ENCODE data around the gene SRD5A2.

The SRD5A2 gene

DNA sequence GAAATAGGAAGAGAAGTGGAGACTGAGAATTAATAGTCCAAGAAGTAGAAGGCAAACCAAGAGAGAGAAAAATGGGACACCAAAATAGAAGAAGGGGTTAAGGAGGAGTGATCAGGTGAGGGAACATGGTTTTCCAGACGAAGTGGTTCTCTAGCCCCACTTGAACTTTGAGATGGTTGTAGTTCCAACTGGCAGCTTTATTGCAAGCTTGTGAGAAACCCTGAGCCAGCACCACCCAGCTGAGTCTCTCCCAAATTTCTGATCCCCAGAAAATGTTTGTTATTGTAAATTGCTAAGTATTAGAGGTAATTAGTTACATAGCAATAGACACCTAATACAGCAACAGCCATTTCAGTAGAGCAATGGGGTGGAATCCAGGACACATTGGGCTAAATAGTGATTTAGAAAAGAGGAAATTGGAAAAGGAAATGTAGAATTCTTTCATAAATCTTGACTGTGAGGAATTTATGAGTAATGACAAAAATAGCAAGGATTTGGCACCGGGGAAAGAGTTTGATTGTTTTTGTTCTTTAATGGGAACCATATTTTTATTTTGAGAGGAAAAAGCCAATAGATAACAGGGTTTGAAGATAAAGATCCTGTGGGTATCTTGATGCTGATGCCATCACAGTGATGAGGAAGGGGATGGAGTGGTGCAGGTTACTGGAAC is 104.1 kb downstream of the SRD5A2 start:
- DNase-seq (ENCODE audit: low read depth) = no peak
- no peak overlapping the region for H3K4me3 ChIP-seq (ENCODE audit: low read depth, low read length)
- TF ChIP-seq, protein P1, sequence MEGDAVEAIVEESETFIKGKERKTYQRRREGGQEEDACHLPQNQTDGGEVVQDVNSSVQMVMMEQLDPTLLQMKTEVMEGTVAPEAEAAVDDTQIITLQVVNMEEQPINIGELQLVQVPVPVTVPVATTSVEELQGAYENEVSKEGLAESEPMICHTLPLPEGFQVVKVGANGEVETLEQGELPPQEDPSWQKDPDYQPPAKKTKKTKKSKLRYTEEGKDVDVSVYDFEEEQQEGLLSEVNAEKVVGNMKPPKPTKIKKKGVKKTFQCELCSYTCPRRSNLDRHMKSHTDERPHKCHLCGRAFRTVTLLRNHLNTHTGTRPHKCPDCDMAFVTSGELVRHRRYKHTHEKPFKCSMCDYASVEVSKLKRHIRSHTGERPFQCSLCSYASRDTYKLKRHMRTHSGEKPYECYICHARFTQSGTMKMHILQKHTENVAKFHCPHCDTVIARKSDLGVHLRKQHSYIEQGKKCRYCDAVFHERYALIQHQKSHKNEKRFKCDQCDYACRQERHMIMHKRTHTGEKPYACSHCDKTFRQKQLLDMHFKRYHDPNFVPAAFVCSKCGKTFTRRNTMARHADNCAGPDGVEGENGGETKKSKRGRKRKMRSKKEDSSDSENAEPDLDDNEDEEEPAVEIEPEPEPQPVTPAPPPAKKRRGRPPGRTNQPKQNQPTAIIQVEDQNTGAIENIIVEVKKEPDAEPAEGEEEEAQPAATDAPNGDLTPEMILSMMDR (IDR thresholded peaks at IDR 0.05; ENCODE audit: low read depth, low read length, missing control alignments) = no peak

DNA sequence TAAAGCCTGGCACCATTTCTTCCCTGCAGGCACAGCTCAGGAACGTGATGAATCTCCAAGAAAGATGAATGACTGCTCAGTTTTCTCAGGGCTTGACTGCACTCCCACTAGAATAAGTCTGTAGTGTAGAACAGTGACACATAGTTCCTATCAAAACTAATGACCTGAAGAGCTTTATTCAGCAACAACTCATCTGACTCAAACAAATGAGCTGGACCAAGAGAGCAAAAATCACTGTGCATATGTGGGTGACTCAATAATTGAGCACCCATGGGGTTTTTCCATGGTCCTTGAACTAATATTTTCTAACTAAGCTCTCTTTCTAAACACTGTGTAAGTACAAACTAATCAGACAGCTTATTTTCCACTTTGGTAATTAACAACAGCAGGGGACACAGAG is 105.0 kb downstream of the SRD5A2 start:
- no peak overlapping the region for H3K4me3 ChIP-seq (ENCODE audit: low read depth, low read length)
- no peak for DNase-seq (ENCODE audit: low read depth)
- TF ChIP-seq, protein P1 (IDR thresholded peaks at IDR 0.05; ENCODE audit: low read depth, low read length, missing control alignments) = no peak

DNA sequence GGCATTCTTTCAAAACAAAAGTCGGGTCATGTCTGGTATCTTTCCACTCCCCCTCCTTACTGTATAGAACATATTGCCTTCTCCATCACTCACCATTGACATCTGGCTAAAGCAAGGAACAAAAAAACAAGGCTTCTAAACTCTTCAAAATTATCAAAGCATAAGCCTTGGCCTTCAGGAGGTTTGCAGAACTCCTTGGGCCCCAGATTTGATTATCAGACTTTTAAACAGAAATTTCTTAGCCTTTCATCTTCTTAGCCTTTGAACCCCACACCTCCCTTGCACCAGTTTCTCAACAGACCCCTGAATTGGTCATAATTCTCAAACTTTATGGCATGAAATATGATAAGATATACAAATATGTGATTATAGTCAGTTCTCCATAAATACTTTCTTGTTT is 106.4 kb downstream of the SRD5A2 start:
- H3K4me3 ChIP-seq (ENCODE audit: low read depth, low read length) = no peak overlapping the region
- TF ChIP-seq, protein P1 (IDR thresholded peaks at IDR 0.05; ENCODE audit: low read depth, low read length, missing control alignments) = no peak
- no peak for DNase-seq (ENCODE audit: low read depth)
